Stimulated activated CD8-positive, alpha-beta memory T cell treated with anti-CD3 and anti-CD28 coated beads, Interleukin-12 subunit alpha, Interleukin-12 subunit beta, amount 100 ng/mL, for 1 hour (primary cell): Measurements from ENCODE around the gene HUS1.

ENCODE experiments used
- DNase-seq: peaks from one replicate; pipeline ENCODE4 v3.0.0-alpha.2; 2020; ENCODE audit warnings: low read depth

The HUS1 gene

GRCh38 chr7:47979832-47980181 lies 392 bp upstream of the HUS1 start:
- DNase-seq, result no peak

GRCh38 chr7:47978790-47979144 lies 648 bp downstream of the HUS1 start:
- DNase-seq, result no peak

GRCh38 chr7:47973739-47974138 lies 5.7 kb downstream of the HUS1 start:
- no peak for DNase-seq

DNA sequence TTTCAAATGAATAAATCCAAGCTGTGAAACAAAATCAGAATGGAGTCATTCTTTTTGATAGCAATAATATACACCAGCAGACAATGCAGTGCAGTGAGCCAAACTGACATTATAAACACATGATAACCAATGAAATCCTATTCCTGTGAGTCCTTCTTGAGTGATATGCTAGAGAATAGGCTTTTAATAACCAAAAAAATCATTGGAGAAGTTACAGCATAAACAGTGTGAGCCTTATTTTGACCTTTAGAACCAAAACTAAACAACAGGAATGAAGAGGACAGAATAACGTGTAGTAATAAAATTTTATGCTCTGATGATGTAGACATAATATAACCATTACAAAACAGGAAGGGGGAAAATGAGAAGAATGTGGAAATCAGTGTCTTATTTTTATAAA lies 8.7 kb downstream of the HUS1 start:
- no peak for DNase-seq

- peak; percentile 17 for DNase-seq
Observed at GRCh38 chr7:47968847-47969774, 10.3 kb downstream of the HUS1 start.

GRCh38 chr7:47967708-47968107 lies 11.7 kb downstream of the HUS1 start:
- no peak for DNase-seq

GRCh38 chr7:47967123-47967522 lies 12.3 kb downstream of the HUS1 start:
- no peak for DNase-seq

DNA sequence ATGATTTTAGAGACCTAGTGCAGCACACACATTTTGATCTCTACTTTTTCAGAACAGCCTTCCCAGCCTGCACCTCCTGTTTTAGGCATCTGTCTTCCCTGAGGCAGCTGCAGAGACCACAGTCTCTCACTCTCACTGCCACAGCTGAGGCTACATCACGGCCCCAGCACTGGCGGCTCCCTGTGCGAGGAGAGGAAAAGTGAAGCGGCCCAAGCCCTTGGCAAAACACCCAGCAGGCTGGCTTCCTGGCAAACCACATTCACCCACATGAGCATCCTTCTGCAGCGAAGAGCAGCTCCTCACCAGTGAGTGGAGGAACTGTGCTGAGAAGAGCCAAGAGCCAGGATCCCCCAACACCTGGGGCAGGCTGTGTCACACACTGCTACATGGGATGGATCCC lies 14.0 kb downstream of the HUS1 start:
- no peak for DNase-seq

DNA sequence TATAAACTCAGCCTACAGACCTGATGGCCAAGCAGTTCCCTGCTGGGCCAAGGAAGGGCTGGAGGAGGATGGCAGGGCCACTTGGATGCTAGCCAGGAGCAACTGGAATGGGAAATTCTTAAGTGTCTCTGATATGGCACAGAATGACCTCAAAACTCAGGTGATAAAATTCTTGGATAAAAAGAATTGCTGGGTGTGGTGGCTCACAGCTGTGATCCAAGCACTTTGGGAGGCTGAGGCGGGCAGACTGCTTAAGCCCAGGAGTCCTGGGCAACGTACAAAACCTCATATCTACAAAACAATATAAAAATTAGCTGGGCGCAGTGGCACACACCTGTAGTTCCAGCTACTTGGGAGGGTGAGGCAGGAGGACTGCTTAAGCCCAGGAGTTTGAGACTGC lies 17.2 kb downstream of the HUS1 start:
- DNase-seq, result no peak

- DNase-seq, result no peak
Observed at GRCh38 chr7:47957156-47957555, 22.3 kb downstream of the HUS1 start.

DNA sequence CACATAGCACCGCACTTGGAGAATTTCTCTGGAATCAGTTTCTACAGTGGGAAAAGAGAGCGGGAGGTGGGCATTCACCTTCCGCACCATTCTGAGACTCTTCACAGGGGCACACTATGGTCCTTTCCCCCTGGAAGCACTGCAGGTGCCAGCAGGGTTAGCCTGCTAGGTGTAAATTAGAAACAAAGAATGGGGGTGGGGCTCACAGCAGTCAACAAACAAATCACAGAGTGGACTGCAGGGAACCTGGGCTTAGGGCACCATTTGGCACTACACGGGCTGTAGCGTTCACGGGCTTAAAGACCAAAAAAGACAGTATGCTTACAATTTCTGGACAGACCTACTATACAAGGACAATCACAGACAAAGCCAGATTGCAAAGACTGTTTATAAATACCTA lies 23.2 kb downstream of the HUS1 start:
- no peak for DNase-seq

- DNase-seq, result no peak
Observed at GRCh38 chr7:47954231-47954911, 25.0 kb downstream of the HUS1 start.

DNA sequence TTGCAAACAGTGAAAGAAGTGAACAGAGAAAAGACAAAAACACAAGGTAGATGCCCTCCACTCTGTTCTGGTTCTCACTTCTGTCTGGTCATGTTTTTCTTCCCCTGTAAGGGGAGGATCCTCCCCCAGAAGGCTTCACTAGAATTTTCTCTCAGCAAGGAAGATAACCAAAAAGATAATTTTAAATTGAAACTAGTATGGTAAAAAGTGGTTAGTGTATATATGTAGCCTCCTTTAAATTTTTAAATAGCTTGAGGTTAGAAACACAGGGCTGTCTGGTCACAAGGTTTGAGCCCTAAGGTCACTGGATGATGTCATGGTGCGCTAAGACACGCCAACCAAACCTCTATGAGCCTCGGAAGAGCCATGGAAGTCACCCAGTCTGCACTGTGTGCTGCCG lies 25.6 kb downstream of the HUS1 start:
- DNase-seq, result no peak

DNA sequence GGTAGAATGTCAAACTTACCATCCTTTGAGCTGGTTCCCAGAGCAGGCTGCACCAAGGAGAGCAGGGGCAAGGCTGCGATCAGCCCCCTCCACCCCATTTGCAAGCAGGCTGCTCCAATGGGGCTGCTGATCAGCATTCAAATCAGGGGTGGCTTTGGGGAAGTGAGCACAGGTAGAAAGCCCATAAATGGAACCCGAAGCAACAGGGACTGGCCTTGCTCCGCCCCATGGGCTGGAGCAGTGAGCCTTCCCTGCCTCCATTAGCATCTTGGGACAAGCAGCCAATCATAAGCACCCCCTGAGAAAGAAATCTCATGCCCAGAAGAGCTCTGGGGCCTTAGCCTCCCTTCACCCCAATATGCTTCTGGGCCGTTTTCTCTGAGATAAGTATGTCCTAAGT lies 27.2 kb downstream of the HUS1 start:
- no peak for DNase-seq

DNA sequence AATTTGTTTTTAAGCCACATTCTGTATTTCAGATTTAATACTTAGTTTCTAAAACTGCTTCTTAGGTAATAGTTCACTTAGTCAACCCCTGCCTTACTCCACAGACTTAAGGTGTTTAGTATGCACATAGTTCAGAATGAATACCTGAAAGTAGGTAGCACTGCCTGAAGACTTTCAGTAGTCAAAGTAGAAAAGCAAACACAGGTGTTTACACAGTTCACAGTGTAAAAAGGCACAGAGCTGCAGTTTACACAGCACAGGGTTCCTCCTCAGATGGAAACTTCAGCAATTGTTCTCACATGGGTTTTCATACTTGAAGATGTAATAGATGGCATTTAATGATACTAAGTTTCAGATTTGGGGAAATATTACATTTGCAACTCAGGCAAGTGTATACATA lies 28.0 kb downstream of the HUS1 start:
- no peak for DNase-seq

DNA sequence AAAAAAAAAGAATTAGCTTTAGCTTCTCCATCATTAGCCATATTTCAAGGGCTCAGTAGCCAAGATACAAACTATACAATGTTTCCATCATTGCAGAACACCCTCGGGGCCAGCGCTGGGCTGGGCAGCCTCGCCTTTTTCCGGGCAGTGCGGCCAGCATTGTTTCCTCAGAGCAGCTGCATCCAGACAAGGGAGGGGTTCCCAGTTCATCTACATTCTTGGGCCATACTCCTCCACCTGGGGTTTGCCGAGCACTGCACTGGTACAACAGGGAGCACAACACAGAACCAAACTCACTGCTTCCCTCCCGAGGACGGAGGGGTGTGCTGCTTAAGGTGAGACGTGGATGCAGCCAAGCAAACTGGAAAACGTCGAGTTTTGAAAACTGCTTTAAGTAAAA lies 28.7 kb downstream of the HUS1 start:
- no peak for DNase-seq

- no peak for DNase-seq
Observed at GRCh38 chr7:47949703-47950102, 29.7 kb downstream of the HUS1 start.

GRCh38 chr7:47948141-47948790 lies 31.1 kb downstream of the HUS1 start, which contains the start of gene PKD1L1:
TSS of gene PKD1L1 (minus strand) at chr7:47948466. CDS start at chr7:47948440, 26 bp downstream.
- no peak for DNase-seq

DNA sequence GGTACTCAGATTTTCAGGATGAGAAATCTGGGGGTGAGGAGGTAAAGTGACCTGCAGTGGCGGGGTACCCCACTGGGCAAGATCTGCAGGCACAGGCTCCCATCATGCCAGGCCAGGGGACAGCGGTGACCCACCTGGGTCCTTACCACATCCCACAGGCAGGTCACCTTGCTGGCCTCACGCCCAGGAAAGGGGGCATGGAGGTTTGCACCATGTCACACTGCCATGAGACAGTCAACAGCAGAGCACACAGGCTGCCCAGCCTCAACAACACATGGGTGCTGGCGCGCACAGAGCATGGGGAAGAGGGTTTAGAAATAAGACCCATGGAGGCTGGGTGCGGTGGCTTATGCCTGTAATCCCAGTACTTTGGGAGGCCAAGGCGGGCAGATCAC lies 32.1 kb downstream of the HUS1 start:
- DNase-seq, result no peak

DNA sequence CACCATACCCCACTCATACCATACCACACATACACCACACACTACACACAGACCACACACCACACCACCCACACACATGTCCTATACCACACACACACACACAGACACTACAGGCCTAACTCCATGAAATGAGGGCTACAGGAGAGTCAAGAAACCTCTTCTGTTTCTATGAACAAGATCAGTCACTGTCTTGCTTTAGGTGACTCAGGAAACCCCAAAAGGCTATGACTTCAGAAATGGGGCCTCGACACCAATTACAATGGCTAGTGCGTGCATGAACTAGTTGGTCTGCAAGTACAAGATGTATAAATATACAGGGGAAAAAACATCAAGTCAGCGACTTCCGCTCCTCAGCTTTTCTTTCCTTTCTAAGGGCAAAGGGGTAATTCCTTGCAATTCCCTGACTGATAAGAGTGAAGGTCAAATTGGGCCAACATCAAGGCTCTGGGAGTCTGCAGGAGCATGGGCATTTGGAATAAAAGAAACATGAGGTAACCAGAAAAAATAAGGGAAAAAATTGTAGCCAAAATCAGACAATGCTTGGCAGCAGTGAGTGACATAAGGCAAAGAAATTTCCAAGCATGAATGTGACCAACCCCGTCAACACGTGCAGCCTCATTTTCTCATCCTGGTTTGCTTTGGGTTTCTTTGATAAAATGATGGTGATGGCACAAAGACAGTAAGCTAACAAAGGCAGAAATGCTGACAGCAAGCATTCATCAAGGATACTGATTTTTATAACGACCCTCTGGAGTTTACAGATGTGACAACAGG lies 32.6 kb downstream of the HUS1 start:
- no peak for DNase-seq

DNA sequence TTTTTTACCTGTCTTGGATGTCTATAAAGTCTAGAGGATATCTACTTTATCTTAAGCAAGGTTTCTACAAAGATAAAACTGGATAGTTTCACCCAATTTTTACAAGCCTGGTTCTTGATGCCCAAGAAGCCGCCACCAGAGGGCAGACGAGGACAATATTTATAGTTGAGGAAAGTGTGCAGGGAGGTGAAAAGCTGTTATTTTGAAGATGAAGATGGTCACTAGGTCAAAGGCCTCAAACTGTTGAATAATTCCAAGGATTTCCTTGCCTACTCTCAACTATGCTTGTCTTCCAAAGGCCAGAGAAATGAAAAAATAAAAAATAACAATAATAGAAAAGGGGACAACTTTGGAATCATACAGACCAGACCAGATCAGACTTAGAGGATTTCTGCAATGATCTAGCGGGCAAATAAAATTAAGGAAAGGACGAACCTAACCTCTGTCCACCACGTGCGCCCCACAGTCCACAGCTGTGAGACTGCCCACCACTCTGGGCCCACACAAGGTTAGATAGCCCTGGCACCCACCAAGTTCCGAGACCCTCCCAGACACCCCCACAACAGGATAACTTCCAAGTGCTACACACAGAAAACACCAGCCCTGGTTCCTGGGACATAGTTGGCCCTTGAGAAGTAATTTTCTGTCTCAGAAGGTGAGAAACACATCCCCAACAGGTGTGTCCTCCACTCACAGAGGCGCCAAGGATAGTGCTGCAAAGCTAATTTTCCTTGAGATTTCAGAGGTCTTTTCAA lies 34.0 kb downstream of the HUS1 start:
- DNase-seq, result peak; percentile 63
